LNCAP (cell line): ENCODE data around the gene GNB5.

Experiments
- TF ChIP-seq, protein P1 (sequence below): fragments of 450-650 bp; IDR thresholded peaks from 2 replicates; pipeline ENCODE4 v1.5.1; 2017; ENCODE audit warnings: mild to moderate bottlenecking

The GNB5 gene

DNA sequence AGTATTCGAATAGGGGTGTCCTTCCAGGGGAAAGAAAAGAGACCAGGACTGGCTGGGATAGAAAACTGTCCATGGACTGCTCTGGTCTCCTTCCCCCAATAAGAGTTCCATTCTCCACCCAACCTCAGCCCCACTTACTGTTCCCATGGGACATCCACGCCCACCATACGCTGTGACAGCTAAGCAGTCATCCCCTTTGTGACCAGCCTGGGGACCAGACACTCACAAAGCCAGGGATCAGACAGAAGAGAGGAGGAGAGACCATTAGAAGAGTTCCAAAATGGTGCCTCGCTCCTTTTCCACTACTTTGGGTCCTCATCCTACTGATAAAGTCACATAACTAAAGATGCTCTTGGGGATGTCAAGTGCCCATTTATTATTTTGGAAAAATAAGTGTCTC, 27.6 kb upstream of the GNB5 start:
- TF ChIP-seq, protein P1, sequence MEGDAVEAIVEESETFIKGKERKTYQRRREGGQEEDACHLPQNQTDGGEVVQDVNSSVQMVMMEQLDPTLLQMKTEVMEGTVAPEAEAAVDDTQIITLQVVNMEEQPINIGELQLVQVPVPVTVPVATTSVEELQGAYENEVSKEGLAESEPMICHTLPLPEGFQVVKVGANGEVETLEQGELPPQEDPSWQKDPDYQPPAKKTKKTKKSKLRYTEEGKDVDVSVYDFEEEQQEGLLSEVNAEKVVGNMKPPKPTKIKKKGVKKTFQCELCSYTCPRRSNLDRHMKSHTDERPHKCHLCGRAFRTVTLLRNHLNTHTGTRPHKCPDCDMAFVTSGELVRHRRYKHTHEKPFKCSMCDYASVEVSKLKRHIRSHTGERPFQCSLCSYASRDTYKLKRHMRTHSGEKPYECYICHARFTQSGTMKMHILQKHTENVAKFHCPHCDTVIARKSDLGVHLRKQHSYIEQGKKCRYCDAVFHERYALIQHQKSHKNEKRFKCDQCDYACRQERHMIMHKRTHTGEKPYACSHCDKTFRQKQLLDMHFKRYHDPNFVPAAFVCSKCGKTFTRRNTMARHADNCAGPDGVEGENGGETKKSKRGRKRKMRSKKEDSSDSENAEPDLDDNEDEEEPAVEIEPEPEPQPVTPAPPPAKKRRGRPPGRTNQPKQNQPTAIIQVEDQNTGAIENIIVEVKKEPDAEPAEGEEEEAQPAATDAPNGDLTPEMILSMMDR = no peak

DNA sequence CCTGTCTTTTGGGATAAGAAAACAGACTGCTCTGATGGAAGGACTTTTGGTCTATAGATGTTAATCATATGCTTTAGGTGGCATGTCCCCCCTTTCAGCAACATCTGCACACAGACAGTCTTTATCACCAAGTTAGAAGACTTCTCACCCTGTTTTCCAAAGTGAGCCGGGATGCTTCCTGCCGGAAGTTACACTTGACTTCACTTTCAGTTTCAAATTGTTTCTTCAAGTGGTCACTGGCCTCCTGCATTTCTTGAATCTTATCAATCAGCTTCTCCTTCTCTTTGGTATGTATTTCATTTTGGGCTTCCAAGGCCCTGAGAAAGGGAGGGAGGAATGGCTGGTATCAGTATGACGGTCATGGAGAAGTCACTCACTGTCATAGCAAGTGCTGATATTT, 27.2 kb upstream of the GNB5 start:
- TF ChIP-seq, protein P1 = no peak

DNA sequence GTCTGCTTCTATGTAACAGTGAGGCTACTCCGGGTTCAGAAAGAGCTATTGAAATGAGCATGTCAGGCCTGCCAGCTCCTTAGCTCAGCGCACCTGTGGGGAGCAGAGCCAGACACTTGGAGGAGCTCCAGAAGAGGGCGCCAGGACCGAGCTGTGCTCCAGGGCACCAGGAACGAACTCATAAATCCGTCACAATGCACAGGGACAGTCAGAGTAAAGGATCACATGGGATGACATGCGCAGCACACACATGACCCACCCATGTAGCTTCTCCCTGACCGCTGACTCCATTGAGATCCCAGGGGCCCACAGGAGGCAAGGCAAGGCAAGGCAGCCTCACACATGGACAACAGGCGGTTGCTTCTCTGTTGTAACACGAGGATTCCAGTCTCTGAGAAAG, 26.0 kb upstream of the GNB5 start:
- TF ChIP-seq, protein P1 = peak; percentile 61

DNA sequence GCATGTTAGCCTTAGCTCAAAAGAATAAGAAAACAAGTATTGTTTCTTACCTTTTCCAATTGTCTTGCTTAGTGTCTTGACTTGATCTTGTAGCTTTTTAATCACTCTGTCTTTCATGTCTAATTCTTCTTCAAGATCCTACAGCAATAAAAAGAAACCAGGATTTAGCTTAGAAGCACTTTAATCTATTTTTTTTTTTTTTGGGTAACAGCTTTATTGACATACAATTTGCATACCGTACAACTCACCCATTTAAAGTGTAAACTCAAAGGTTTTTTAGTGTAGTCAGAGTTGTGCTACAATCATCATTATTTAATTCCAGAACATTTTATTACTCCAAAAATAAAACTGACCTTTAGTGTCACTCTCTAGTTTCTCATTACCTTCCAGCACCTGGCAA, 23.4 kb upstream of the GNB5 start:
- TF ChIP-seq, protein P1 = no peak

DNA sequence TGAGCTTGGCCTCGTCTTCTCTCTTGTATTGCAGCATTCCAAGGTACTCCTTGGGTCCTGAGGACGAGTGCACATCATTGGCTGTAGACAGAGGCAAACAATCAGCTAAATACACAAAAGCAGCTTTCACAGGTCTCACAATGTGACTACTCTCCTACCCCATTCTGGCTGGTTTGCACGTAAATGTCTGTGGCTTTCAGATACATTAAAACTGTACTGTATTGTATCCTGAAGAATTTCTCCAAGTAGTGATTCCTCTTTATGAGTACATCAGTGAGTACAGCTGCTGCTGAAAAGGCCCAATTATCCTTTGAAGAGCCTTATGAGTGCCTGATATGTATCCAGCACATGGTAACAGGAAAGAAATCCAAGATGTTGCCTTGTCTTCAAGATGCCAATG, 22.0 kb upstream of the GNB5 start:
- TF ChIP-seq, protein P1 = no peak

DNA sequence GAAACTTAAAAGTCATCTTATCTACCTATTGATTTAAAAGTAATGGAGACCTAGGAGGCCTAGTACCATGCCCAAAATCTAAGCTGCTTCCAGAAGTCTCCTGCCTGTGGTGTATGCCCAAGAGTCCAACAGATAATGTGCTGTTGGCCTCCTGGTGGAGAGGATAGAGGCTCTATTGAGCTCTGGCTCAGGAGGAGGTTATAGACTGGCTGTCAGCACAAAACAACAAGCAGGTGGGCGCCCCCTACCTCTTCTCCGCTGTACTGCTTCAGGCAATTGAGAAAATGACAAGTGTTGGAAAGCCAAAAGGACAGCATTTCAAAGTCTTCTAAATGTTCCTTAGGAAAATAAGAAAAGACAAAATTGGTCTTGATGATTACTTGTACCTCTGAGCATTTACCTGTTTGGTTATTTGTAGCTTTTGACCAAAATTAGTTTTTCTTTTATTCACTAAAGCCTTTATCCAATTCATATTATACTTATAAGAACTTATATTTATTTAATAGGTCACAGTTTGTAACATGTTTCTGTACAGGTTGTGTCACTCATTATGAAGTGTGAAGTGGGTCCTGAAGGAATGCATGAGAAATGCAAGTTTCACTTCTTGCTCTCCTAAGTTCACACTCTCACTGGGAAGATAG, 17.2 kb upstream of the GNB5 start:
- TF ChIP-seq, protein P1 = peak; percentile 85

DNA sequence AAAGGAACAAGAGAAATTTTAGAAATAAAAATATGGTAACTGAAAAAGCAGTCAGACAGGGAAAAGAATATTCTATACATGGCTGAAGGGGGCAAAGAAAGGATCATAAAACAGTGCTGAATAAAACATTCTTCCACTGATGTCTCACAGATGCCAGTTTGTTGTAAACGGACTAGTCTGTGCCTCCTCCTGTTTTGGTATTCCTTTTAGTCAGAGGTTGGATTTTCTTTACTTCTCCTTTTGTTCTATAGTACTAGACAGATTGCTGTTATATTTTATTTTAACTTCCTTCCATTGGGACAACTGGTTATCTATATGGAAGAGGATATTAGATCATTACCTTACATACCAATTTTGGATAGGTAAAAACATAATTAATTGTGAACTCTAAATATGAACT, 16.0 kb upstream of the GNB5 start:
- TF ChIP-seq, protein P1 = no peak

DNA sequence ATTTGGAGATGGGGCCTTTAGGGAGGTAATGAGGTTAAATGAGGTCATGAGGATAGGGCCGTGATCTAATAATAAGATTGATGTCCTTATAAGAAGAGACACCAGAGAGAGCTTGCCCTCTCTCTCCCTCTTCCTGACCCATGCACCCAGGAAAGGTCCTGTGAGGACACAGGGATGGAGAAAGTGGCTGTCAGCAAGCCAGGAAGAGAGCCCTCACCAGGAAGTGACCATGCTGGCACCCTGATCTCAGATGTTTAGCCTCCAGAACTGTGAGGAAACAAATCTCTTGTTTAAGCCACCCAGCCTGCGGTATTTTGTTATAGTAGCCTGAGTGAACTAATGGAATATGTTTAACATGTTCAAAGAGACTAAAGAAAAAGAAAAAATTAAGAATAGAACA, 15.3 kb upstream of the GNB5 start:
- TF ChIP-seq, protein P1 = no peak
